Smooth muscle cell (in vitro differentiated cells): ENCODE results near the gene DNM3. TPM values are rescaled to one million over a fixed set of nuclear protein-coding genes. Genes with fewer than 3 reads are reported as not detected.

Experiments used
- DNase-seq: peaks from one replicate; lab custom pipeline; 2025; ENCODE audit not compliant: unreplicated experiment; lab: John Stamatoyannopoulos, UW
- H2AFZ ChIP-seq: fragments of 200-600 bp; sonication (generic); 2 replicates; pipeline ENCODE4 v1.6.0; 2016; ENCODE audit warnings: antibody characterized with exemption, low read depth, mild to moderate bottlenecking
- H3F3A ChIP-seq: fragments of 200-600 bp; sonication (generic); 2 replicates; pipeline ENCODE4 v1.6.0; 2017; ENCODE audit warnings: antibody characterized with exemption, low read depth
- H3K27ac ChIP-seq: fragments of 200-600 bp; sonication (generic); 2 replicates; pipeline ENCODE4 v1.5.1; 2016; ENCODE audit warnings: low read depth, mild to moderate bottlenecking
- H3K27me3 ChIP-seq: fragments of 200-600 bp; sonication (generic); 2 replicates; pipeline ENCODE4 v1.6.1; 2016; ENCODE audit warnings: low read depth, mild to moderate bottlenecking
- H3K36me3 ChIP-seq: fragments of 200-600 bp; sonication (generic); 2 replicates; pipeline ENCODE4 v1.5.1; 2016; ENCODE audit warnings: low read depth
- H3K4me1 ChIP-seq: fragments of 200-600 bp; sonication (generic); 2 replicates; pipeline ENCODE4 v1.5.1; 2016; ENCODE audit warnings: low read depth
- H3K4me2 ChIP-seq: fragments of 200-600 bp; sonication (generic); 2 replicates; pipeline ENCODE4 v1.6.0; 2016; ENCODE audit warnings: mild to moderate bottlenecking
- H3K4me3 ChIP-seq: fragments of 200-600 bp; sonication (generic); 2 replicates; pipeline ENCODE4 v1.5.1; 2016; ENCODE audit warnings: mild to moderate bottlenecking
- H3K79me2 ChIP-seq: fragments of 200-600 bp; sonication (generic); 2 replicates; pipeline ENCODE4 v1.6.0; 2016; ENCODE audit warnings: low read depth, mild to moderate bottlenecking
- H3K9ac ChIP-seq: fragments of 200-600 bp; sonication (generic); 2 replicates; pipeline ENCODE4 v1.6.0; 2016; ENCODE audit warnings: low read depth
- H3K9me3 ChIP-seq: fragments of 200-600 bp; sonication (generic); replicated peaks from 2 replicates; pipeline ENCODE4 v1.5.1; 2016; ENCODE audit warnings: low read depth
- H4K20me1 ChIP-seq: fragments of 200-600 bp; sonication (generic); 2 replicates; pipeline ENCODE4 v1.6.0; 2016; ENCODE audit warnings: low read depth
- WGBS: methylation state at CpG from one replicate; pipeline ENCODE4 v1.1.7; 2016; ENCODE audit warnings: low lambda C conversion rate; 5-methylcytosine and 5-hydroxymethylcytosine counted together
- polyA plus RNA-seq: library from polyadenylated mRNA; unstranded; fragments of >200 nt; fragmentation: Nextera tagmentation; extraction: Ambion mirVana; gene quantifications from 2 replicates; pipeline ENCODE4 v1.2.1, GENCODE V29; 2016
- total RNA-seq: library from RNA; depleted of rRNA; stranded (reverse); fragments of >200 nt; gene quantifications from 2 replicates; pipeline ENCODE4 v1.2.3, GENCODE V29; 2014
- TF ChIP-seq, protein P1 (sequence below): fragments of 200-600 bp; sonication (generic); IDR thresholded peaks from 2 replicates; pipeline ENCODE4 v1.5.1; 2017; ENCODE audit warnings: borderline replicate concordance, mild to moderate bottlenecking, antibody characterized with exemption; ENCODE audit not compliant: insufficient read depth, poor library complexity, severe bottlenecking

DNM3 gene
- total and polyA plus RNA-seq, 2 experiments from 2014 or later = 1.7 to 3.0 TPM

DNA sequence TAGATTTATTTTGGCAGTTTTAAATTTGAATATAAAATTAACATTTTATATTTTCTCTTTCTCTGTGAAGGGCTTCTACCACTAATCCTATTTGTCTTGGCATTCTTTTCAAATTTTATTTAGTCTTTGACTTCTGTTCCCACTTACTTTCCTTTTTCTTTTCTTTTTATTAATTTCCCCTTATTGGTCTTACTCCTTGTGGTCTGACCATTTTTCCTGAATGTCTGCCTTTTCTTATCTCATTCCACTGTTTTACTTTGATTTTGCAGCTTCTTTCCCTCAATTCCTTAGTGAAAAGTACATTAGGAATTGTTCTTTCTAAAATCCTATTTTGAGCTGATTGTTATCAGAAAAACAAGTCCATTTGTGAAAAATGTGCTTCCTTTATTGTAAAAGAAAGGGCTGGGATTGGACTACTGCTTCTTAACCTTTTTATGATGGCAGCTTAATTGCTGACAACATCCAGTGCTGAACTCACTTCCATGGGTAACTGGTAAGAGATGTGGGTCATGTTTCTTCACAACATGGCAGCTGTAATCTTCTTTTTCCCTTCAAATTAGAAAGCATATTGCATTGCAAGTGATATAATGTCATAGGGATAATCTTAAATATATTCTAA, 284.6 kb downstream of the DNM3 start:
- no peak overlapping the region for H3K27ac ChIP-seq
- H3K79me2 ChIP-seq = no peaks in the 10 kb centered on the region
- H3K4me2 ChIP-seq = no peak overlapping the region
- no peaks in the 10 kb centered on the region for H4K20me1 ChIP-seq
- no peak overlapping the region for H2AFZ ChIP-seq
- H3K36me3 ChIP-seq = no peaks in the 10 kb centered on the region
- H3K9ac ChIP-seq = no peak overlapping the region
- no peaks in the 10 kb centered on the region for H3K4me1 ChIP-seq
- H3K4me3 ChIP-seq = no peak overlapping the region
- H3K9me3 ChIP-seq = no peaks in the 10 kb centered on the region
- no peaks in the 10 kb centered on the region for H3K27me3 ChIP-seq
- TF ChIP-seq, protein P1, sequence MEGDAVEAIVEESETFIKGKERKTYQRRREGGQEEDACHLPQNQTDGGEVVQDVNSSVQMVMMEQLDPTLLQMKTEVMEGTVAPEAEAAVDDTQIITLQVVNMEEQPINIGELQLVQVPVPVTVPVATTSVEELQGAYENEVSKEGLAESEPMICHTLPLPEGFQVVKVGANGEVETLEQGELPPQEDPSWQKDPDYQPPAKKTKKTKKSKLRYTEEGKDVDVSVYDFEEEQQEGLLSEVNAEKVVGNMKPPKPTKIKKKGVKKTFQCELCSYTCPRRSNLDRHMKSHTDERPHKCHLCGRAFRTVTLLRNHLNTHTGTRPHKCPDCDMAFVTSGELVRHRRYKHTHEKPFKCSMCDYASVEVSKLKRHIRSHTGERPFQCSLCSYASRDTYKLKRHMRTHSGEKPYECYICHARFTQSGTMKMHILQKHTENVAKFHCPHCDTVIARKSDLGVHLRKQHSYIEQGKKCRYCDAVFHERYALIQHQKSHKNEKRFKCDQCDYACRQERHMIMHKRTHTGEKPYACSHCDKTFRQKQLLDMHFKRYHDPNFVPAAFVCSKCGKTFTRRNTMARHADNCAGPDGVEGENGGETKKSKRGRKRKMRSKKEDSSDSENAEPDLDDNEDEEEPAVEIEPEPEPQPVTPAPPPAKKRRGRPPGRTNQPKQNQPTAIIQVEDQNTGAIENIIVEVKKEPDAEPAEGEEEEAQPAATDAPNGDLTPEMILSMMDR = no peak
- DNase-seq = no peak
- no peaks in the 10 kb centered on the region for H3F3A ChIP-seq

DNA sequence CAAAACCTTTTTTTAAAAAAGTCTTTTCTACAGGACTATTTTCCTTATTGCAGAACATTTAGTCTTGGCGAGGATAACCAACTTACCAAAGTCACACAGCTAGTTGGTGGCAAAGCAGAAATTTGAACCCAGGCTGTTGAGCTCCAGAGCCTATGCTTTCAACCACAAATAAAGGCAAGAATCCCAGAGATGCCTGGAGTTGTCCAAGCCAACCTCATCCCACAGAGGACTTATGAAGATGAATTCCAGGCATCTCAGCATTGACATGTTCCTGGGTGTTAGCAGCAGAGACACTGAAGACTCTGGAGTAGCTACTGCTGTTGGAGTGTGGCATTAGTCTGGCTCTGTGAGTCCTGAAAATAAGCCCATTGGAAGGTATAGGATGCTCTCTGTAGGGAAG, 291.5 kb downstream of the DNM3 start:
- no peak overlapping the region for H3K4me3 ChIP-seq
- no peaks in the 10 kb centered on the region for H3K36me3 ChIP-seq
- no peaks in the 10 kb centered on the region for H3K4me1 ChIP-seq
- no peak for DNase-seq
- H3K4me2 ChIP-seq = peak overlapping the region; percentile 6
- TF ChIP-seq, protein P1 = no peak
- peaks cover 17% of the 10 kb centered on the region for H3F3A ChIP-seq
- no peaks in the 10 kb centered on the region for H3K9me3 ChIP-seq
- H4K20me1 ChIP-seq = peaks cover 12% of the 10 kb centered on the region
- no peak overlapping the region for H2AFZ ChIP-seq
- no peaks in the 10 kb centered on the region for H3K27me3 ChIP-seq
- H3K9ac ChIP-seq = no peak overlapping the region
- H3K27ac ChIP-seq = no peak overlapping the region
- H3K79me2 ChIP-seq = no peaks in the 10 kb centered on the region
- WGBS = 90% methylated on average over 1 of the region's 1 CpG

- Histone ChIP-seq H3K79me2 (peaks cover under 1% of the 10 kb centered on the region), H3K4me3 (no peak overlapping the region), H3K4me2 (no peak overlapping the region), H4K20me1 (peaks cover 26% of the 10 kb centered on the region), H3K9me3 (no peaks in the 10 kb centered on the region), H3K9ac (no peak overlapping the region), H3K36me3 (no peaks in the 10 kb centered on the region), H3F3A (peaks cover 29% of the 10 kb centered on the region), H2AFZ (no peak overlapping the region), H3K27ac (peak overlapping the region; percentile 13), H3K4me1 (no peaks in the 10 kb centered on the region), H3K27me3 (no peaks in the 10 kb centered on the region)
- WGBS = 68% methylated on average over 2 of the region's 2 CpGs
- no peak for DNase-seq
- TF ChIP-seq, protein P1 = no peak
Observed at GRCh38 chr1:172134087-172134731, 292.9 kb downstream of the DNM3 start.
